GM19239 (cell line): Measurements from ENCODE around the gene NLRP3.
A peak's percentile ranks its signal among the peaks of the same experiment; 100 is the strongest.
"Not testable (repeated sequence)": the region's sequence is repeated elsewhere in the genome, so short reads cannot be mapped to it uniquely, and the experiment has no call there.

Source experiments
- DNase-seq: peaks from one replicate; pipeline ENCODE4 v3.0.0; 2011; ENCODE audit warnings: low spot score; ENCODE audit not compliant: insufficient read length
- FAIRE-seq: peaks from 2 replicates; lab custom pipeline; 2011; peaks lifted over from hg19 to GRCh38; lab: Jason Lieb, UNC

NLRP3 gene

GRCh38 chr1:247387565-247387964, 28.4 kb upstream of the NLRP3 start:
- FAIRE-seq, result no peak
- no peak for DNase-seq

- FAIRE-seq (peak; percentile 89), DNase-seq (peak; percentile 74)
These were observed 25.7 kb upstream of the NLRP3 start for GRCh38 chr1:247390116-247390791.

- DNase-seq, result no peak
These were observed 25.0 kb upstream of the NLRP3 start for GRCh38 chr1:247390996-247391395.

GRCh38 chr1:247392088-247392487, 23.9 kb upstream of the NLRP3 start:
- no peak for FAIRE-seq
- DNase-seq, result no peak

More at GRCh38 chr1:247390996-247391395, 25.0 kb upstream of the NLRP3 start:
- no peak for FAIRE-seq

- not testable (repeated sequence) for DNase-seq
These were observed 20.9 kb upstream of the NLRP3 start for GRCh38 chr1:247395075-247395474.

GRCh38 chr1:247400685-247401084, 15.3 kb upstream of the NLRP3 start:
- FAIRE-seq, result no peak
- DNase-seq, result no peak

More at GRCh38 chr1:247395075-247395474, 20.9 kb upstream of the NLRP3 start:
- not testable (repeated sequence) for FAIRE-seq

- FAIRE-seq, result no peak
- no peak for DNase-seq
These were observed 14.5 kb upstream of the NLRP3 start for GRCh38 chr1:247401310-247402119.

GRCh38 chr1:247402120-247402675, 13.8 kb upstream of the NLRP3 start:
- DNase-seq, result no peak
- no peak for FAIRE-seq

- FAIRE-seq (no peak), DNase-seq (no peak)
These were observed 9.8 kb upstream of the NLRP3 start for GRCh38 chr1:247406014-247406656.

GRCh38 chr1:247407180-247407616, 8.8 kb upstream of the NLRP3 start:
- FAIRE-seq (peak; percentile 91), DNase-seq (peak; percentile 42)

- DNase-seq (no peak), FAIRE-seq (no peak)
These were observed 7.9 kb upstream of the NLRP3 start for GRCh38 chr1:247408100-247408499.

GRCh38 chr1:247409869-247410544, 6.0 kb upstream of the NLRP3 start:
- peak; percentile 96 for FAIRE-seq
- peak; percentile 55 for DNase-seq

GRCh38 chr1:247411621-247412327, 4.2 kb upstream of the NLRP3 start:
- DNase-seq (no peak), FAIRE-seq (no peak)

- no peak for FAIRE-seq
These were observed 1.9 kb downstream of the NLRP3 start for GRCh38 chr1:247417831-247418230.

GRCh38 chr1:247419336-247419735, 3.4 kb downstream of the NLRP3 start:
- FAIRE-seq (no peak), DNase-seq (no peak)

More at GRCh38 chr1:247417831-247418230, 1.9 kb downstream of the NLRP3 start:
- no peak for DNase-seq

GRCh38 chr1:247421074-247421473, 5.1 kb downstream of the NLRP3 start:
- DNase-seq (no peak), FAIRE-seq (no peak)

- FAIRE-seq (no peak), DNase-seq (no peak)
These were observed 13.5 kb downstream of the NLRP3 start for GRCh38 chr1:247429496-247429895.

GRCh38 chr1:247430434-247430833, 14.5 kb downstream of the NLRP3 start:
- DNase-seq, result no peak
- FAIRE-seq, result no peak

- DNase-seq, result no peak
- FAIRE-seq, result no peak
These were observed 15.7 kb downstream of the NLRP3 start for GRCh38 chr1:247431643-247432042.
